ENCODE results near the gene FBXW5. TPM values are rescaled to one million over a fixed set of nuclear protein-coding genes. Genes with fewer than 3 reads are reported as not detected.
A peak's percentile ranks its signal among the peaks of the same experiment; 100 is the strongest.

FBXW5 gene
- total RNA-seq, 2 donors from 2014 or later, result 64.2 to 76.5 TPM

- Histone ChIP-seq H3K27ac (ENCODE audit: low read depth, low read length) (no peak overlapping the region), H3K9me3 (ENCODE audit: control insufficient read depth, low read length) (no peaks in the 10 kb centered on the region), H3K9ac (ENCODE audit: extremely low read depth, low read length, poor library complexity, severe bottlenecking) (no peak overlapping the region), H3K27me3 (ENCODE audit: control insufficient read depth, insufficient read depth, low read length, poor library complexity, severe bottlenecking) (no peaks in the 10 kb centered on the region), H3K4me1 (ENCODE audit: control insufficient read depth, insufficient read depth, low read length) (no peaks in the 10 kb centered on the region), H3K36me3 (ENCODE audit: control insufficient read depth, insufficient read depth, low read length) (peaks cover 65% of the 10 kb centered on the region), H3K4me3 (ENCODE audit: low read length) (no peak overlapping the region)
- H3K4me3 Mint-ChIP-seq, result no peak overlapping the region
- no peaks in the 10 kb centered on the region for H3K4me1 Mint-ChIP-seq
- no peak overlapping the region for H3K27ac Mint-ChIP-seq
- 96 to 97% methylated on average over 6 to 10 of the region's 10 CpGs for WGBS, 2 experiments (ENCODE audit: insufficient coverage in 1 of 2, insufficient read length in 1 of 2)
- no peaks in the 10 kb centered on the region for H3K27me3 Mint-ChIP-seq (ENCODE audit: insufficient read depth)
- peaks cover 54% of the 10 kb centered on the region for H3K36me3 Mint-ChIP-seq (ENCODE audit: low read depth)
- DNase-seq, result no peak
- no peak for TF ChIP-seq CTCF (conservative IDR thresholded peaks at IDR 0.05)
- H3K9me3 Mint-ChIP-seq, result no peaks in the 10 kb centered on the region
Measured at GRCh38 chr9:136900556-136900955, 44.0 kb downstream of the FBXW5 start.

GRCh38 chr9:136899196-136899595 is 45.3 kb downstream of the FBXW5 start:
- H3K36me3 Mint-ChIP-seq (ENCODE audit: low read depth), result peaks cover 54% of the 10 kb centered on the region
- no peaks in the 10 kb centered on the region for H3K9me3 ChIP-seq (ENCODE audit: control insufficient read depth, low read length)
- no peak overlapping the region for H3K4me3 ChIP-seq (ENCODE audit: low read length)
- peak overlapping the region; percentile 39 for H3K27ac Mint-ChIP-seq
- peaks cover 61% of the 10 kb centered on the region for H3K36me3 ChIP-seq (ENCODE audit: control insufficient read depth, insufficient read depth, low read length)
- H3K9ac ChIP-seq (ENCODE audit: extremely low read depth, low read length, poor library complexity, severe bottlenecking), result no peak overlapping the region
- no peak overlapping the region for H3K27ac ChIP-seq (ENCODE audit: low read depth, low read length)
- H3K4me1 ChIP-seq (ENCODE audit: control insufficient read depth, insufficient read depth, low read length), result no peaks in the 10 kb centered on the region
- H3K27me3 Mint-ChIP-seq (ENCODE audit: insufficient read depth), result no peaks in the 10 kb centered on the region
- H3K4me3 Mint-ChIP-seq, result no peak overlapping the region
- no peaks in the 10 kb centered on the region for H3K9me3 Mint-ChIP-seq
- H3K4me1 Mint-ChIP-seq, result no peaks in the 10 kb centered on the region
- WGBS, 2 experiments (ENCODE audit: insufficient coverage in 1 of 2, insufficient read length in 1 of 2), result 89 to 90% methylated on average over 9 of the region's 9 CpGs
- no peak for DNase-seq
- TF ChIP-seq CTCF (conservative IDR thresholded peaks at IDR 0.05), result no peak
- H3K27me3 ChIP-seq (ENCODE audit: control insufficient read depth, insufficient read depth, low read length, poor library complexity, severe bottlenecking), result no peaks in the 10 kb centered on the region

GRCh38 chr9:136898483-136899100 is 45.9 kb downstream of the FBXW5 start:
- 96 to 97% methylated on average over 17 to 21 of the region's 21 CpGs for WGBS, 2 experiments (ENCODE audit: insufficient coverage in 1 of 2, insufficient read length in 1 of 2)
- no peak for DNase-seq
- H3K27ac ChIP-seq (ENCODE audit: low read depth, low read length), result no peak overlapping the region
- no peaks in the 10 kb centered on the region for H3K4me1 ChIP-seq (ENCODE audit: control insufficient read depth, insufficient read depth, low read length)
- H3K4me3 ChIP-seq (ENCODE audit: low read length), result no peak overlapping the region
- Mint-ChIP-seq H3K4me1 (no peaks in the 10 kb centered on the region), H3K27ac (peak overlapping the region; percentile 41), H3K27me3 (ENCODE audit: insufficient read depth) (no peaks in the 10 kb centered on the region), H3K4me3 (no peak overlapping the region), H3K9me3 (no peaks in the 10 kb centered on the region), H3K36me3 (ENCODE audit: low read depth) (peaks cover 54% of the 10 kb centered on the region)
- TF ChIP-seq CTCF (conservative IDR thresholded peaks at IDR 0.05), result no peak
- H3K27me3 ChIP-seq (ENCODE audit: control insufficient read depth, insufficient read depth, low read length, poor library complexity, severe bottlenecking), result no peaks in the 10 kb centered on the region
- H3K9ac ChIP-seq (ENCODE audit: extremely low read depth, low read length, poor library complexity, severe bottlenecking), result no peak overlapping the region
- H3K36me3 ChIP-seq (ENCODE audit: control insufficient read depth, insufficient read depth, low read length), result peaks cover 56% of the 10 kb centered on the region
- no peaks in the 10 kb centered on the region for H3K9me3 ChIP-seq (ENCODE audit: control insufficient read depth, low read length)
